Transverse colon (tissue), 3 donors: Measurements from ENCODE around the gene P2RY2.

Source experiments
- POLR2A ChIP-seq: fragments of 450-650 bp; IDR thresholded peaks from one replicate; pipeline ENCODE4 v1.6.1; 2016; ENCODE audit warnings: antibody characterized with exemption, mild to moderate bottlenecking, moderate library complexity
- TF ChIP-seq, protein P1 (sequence below), 5 experiments: fragments of 200-600 bp in 3 of 5; fragments of 450-650 bp in 2 of 5; sonication (generic) in 3 of 5; IDR thresholded peaks; 1 replicate in 2 of 5; 2 replicates in 3 of 5; pipeline ENCODE4 v1.5.1; 2016 to 2017; ENCODE audit warnings: antibody characterized with exemption in 5 of 5, inconsistent platforms in 3 of 5, mild to moderate bottlenecking in 2 of 5, moderate library complexity in 1 of 5

DNA sequence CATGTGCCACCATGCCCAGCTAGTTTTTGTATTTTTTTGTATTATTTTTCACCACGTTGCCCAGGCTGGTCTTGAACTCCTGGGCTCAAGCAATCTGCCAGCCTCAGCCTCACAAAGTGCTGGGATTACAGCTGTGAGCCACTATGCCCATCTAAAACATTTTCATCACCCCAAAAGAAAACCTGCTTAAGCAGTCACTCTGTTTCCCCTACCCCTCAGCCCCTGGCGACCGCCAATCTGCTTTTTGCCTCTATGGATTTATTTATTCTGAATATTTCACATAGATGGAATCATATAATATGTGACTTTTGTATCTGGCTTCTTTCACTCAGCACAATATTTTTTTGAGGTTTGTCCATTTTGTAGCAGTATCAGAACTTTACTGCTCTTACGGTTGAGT, 18.6 kb upstream of the P2RY2 start:
- no peak for TF ChIP-seq POLR2A
- TF ChIP-seq, protein P1, sequence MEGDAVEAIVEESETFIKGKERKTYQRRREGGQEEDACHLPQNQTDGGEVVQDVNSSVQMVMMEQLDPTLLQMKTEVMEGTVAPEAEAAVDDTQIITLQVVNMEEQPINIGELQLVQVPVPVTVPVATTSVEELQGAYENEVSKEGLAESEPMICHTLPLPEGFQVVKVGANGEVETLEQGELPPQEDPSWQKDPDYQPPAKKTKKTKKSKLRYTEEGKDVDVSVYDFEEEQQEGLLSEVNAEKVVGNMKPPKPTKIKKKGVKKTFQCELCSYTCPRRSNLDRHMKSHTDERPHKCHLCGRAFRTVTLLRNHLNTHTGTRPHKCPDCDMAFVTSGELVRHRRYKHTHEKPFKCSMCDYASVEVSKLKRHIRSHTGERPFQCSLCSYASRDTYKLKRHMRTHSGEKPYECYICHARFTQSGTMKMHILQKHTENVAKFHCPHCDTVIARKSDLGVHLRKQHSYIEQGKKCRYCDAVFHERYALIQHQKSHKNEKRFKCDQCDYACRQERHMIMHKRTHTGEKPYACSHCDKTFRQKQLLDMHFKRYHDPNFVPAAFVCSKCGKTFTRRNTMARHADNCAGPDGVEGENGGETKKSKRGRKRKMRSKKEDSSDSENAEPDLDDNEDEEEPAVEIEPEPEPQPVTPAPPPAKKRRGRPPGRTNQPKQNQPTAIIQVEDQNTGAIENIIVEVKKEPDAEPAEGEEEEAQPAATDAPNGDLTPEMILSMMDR (IDR thresholded peaks at IDR 0.05) = no peak
